ENCODE results near the gene CACNG1. TPM values are rescaled to one million over a fixed set of nuclear protein-coding genes. Genes with fewer than 3 reads are reported as not detected.

Gene CACNG1
- polyA plus RNA-seq, 1 donor from 2014 or later: 0.77 TPM

GRCh38 chr17:67095803-67096202 lies 51.4 kb downstream of the CACNG1 start:
- no peak overlapping the region for H3K4me2 ChIP-seq (ENCODE audit: low read length)
- H2AFZ ChIP-seq (ENCODE audit: low read depth, low read length): no peak overlapping the region
- H3K27ac ChIP-seq (ENCODE audit: low read length): no peak overlapping the region
- no peaks in the 10 kb centered on the region for H3K9me2 ChIP-seq (ENCODE audit: insufficient read depth, low read length)
- TF ChIP-seq SMC3 (conservative IDR thresholded peaks at IDR 0.05; ENCODE audit: poor library complexity) (no peak), EZH2 (IDR thresholded peaks at IDR 0.05; ENCODE audit: borderline replicate concordance, insufficient read depth, low read length, poor library complexity, severe bottlenecking) (no peak), CTCF (IDR thresholded peaks at IDR 0.05; ENCODE audit: poor library complexity, severe bottlenecking) (no peak), MXI1 (conservative IDR thresholded peaks at IDR 0.05; ENCODE audit: poor library complexity, severe bottlenecking) (no peak), RAD21 (conservative IDR thresholded peaks at IDR 0.05) (no peak), EP300 (conservative IDR thresholded peaks at IDR 0.05; ENCODE audit: poor library complexity, severe bottlenecking) (no peak)
- H3F3A ChIP-seq (ENCODE audit: insufficient read depth, low read length, poor library complexity, severe bottlenecking): no peaks in the 10 kb centered on the region
- no peak overlapping the region for H3K4me3 ChIP-seq (ENCODE audit: low read length)
- H3K36me3 ChIP-seq (ENCODE audit: insufficient read depth, low read length): no peaks in the 10 kb centered on the region
- H3K9me3 ChIP-seq (ENCODE audit: low read length): no peaks in the 10 kb centered on the region
- no peak overlapping the region for H3K9ac ChIP-seq (ENCODE audit: low read length)
- H4K20me1 ChIP-seq (ENCODE audit: insufficient read depth): no peaks in the 10 kb centered on the region
- no peaks in the 10 kb centered on the region for H3K27me3 ChIP-seq (ENCODE audit: insufficient read depth, low read depth, low read length)
- H3K79me2 ChIP-seq (replicated peaks; ENCODE audit: insufficient read depth, low read length): no peaks in the 10 kb centered on the region

GRCh38 chr17:67096609-67097008 lies 52.3 kb downstream of the CACNG1 start:
- no peak for TF ChIP-seq TAF1 (IDR thresholded peaks at IDR 0.05; ENCODE audit: low read depth)
- no peak for TF ChIP-seq REST (IDR thresholded peaks at IDR 0.05; ENCODE audit: borderline replicate concordance)
- TF ChIP-seq MXI1 (conservative IDR thresholded peaks at IDR 0.05; ENCODE audit: poor library complexity, severe bottlenecking): no peak
- TF ChIP-seq EP300 (conservative IDR thresholded peaks at IDR 0.05; ENCODE audit: poor library complexity, severe bottlenecking): no peak
- no peak for TF ChIP-seq CTCF (IDR thresholded peaks at IDR 0.05; ENCODE audit: poor library complexity, severe bottlenecking)
- no peak for TF ChIP-seq RAD21 (conservative IDR thresholded peaks at IDR 0.05)
- Histone ChIP-seq H3K9ac (ENCODE audit: low read length) (no peak overlapping the region), H2AFZ (ENCODE audit: low read depth, low read length) (no peak overlapping the region), H3K4me3 (ENCODE audit: low read length) (no peak overlapping the region), H3F3A (ENCODE audit: insufficient read depth, low read length, poor library complexity, severe bottlenecking) (no peaks in the 10 kb centered on the region), H3K4me2 (ENCODE audit: low read length) (no peak overlapping the region), H3K27ac (ENCODE audit: low read length) (no peak overlapping the region), H3K9me3 (ENCODE audit: low read length) (no peaks in the 10 kb centered on the region), H3K9me2 (ENCODE audit: insufficient read depth, low read length) (no peaks in the 10 kb centered on the region), H3K27me3 (ENCODE audit: insufficient read depth, low read depth, low read length) (no peaks in the 10 kb centered on the region), H3K36me3 (ENCODE audit: insufficient read depth, low read length) (peaks cover under 1% of the 10 kb centered on the region), H3K79me2 (replicated peaks; ENCODE audit: insufficient read depth, low read length) (no peaks in the 10 kb centered on the region), H4K20me1 (ENCODE audit: insufficient read depth) (no peaks in the 10 kb centered on the region)

Measured in neural cell (in vitro differentiated cells).